HG03432 (cell line): ENCODE results near the gene TLE2.
"Not testable (repeated sequence)": the region's sequence is repeated elsewhere in the genome, so short reads cannot be mapped to it uniquely, and the experiment has no call there.

ENCODE experiments used
- ATAC-seq: cut with Tn5 transposase; IDR thresholded peaks from one replicate; pipeline ENCODE4 v1.9.1; 2021; ENCODE audit warnings: mild to moderate bottlenecking, moderate library complexity; ENCODE audit not compliant: unreplicated experiment

TLE2 gene

DNA sequence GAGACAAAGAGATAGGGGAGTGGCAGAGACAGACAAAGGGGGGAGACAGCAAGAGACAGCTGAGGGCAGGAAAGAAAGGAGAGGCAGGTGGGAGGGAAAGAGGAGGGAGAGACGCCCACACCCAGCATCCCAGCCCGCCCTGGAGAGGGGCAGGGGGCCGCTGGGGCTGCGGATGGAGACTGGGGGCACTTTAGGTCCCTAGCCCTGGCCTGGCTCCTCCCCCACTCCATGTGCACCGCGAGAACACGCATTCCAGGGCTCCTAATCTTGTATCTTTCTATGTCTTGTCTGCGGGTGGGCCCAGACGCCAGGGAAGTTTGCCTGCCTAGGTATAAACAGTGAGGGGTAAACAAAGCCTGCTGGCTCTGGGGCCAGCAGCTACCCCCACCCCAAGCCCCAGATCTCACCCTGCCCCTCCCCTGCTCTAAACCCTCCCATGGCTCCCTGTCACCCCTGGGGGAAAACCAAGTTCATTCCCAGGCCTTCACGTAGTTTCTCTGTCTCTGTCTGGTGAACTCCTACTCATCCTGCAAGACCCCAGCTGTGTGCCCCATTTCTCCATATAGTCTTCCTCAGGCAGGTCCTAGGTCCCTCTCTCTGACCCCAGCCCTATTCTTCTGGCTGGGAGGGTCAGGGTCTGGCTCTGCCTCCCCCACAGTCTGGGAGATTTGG lies 27.5 kb upstream of the TLE2 start:
- no peak for ATAC-seq

DNA sequence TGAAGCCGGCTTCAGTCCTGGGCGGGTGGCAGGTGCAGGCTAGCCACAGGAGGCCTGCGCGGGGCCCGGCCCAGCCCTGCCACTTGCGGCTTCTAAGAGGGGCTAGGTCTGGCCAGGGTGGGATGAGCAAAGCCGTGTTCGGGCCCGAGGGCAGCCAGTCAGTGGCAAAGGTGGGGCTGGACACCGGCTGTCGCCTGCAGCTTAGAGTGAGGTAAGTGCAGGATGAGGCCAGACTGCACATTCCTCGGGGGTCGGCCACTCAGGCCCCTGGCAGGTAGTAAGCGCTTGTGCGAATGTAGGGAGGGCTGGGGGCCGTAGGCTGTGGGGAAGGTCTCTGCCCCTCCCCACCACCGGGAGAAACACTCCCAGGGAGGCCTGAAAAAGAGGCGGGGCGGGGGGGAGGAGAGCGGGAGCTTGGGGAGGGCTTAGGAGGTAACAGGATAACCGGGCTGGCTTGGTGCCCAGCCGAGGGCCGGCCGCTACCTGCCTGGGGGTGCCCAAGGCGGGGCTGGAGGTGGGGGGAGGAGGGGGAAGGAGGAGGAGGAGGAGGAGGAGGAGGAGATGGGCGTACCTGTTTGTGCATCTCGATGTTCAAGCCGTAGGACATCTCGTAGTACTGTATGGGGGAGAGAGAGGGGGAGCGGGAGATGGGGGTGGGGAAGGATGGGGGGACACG lies 26.8 kb upstream of the TLE2 start:
- ATAC-seq, result no peak

DNA sequence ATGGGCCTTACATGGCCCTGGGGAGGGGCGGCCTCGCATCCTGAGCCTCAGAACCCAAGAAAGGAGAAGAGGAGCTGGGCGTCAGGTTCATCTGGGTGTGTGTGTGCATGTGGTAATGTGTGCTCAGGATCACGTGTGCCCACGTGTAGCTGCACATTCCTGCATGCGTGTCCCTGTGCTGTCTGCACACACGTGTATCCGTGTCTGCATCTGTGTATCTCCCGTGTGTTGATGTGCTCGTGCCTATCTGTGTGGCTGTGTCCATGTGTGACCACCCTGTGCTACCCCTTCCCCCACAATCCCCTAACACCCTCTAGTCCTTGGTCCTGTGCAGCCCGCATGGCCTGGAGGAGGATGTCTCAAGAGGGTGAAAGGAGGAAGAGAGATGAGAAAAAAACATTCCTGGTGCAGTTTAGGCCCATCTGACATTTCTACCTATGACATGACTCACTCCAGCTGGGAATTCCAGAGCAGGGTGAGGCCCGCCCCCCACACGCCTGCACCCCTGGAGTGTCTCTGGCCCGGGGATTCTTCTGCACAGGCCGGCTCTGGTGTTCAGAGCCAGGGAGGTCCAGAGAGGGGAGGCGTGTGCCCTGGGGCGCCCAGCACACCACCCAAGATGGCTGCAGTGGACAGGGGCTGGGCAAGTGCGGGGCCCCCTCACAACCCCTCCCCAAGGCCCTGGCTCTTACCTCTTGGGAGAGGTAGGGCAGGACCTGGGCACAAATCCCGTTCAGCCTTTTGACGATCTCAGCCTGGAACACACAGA lies 26.1 kb upstream of the TLE2 start:
- ATAC-seq, result no peak

DNA sequence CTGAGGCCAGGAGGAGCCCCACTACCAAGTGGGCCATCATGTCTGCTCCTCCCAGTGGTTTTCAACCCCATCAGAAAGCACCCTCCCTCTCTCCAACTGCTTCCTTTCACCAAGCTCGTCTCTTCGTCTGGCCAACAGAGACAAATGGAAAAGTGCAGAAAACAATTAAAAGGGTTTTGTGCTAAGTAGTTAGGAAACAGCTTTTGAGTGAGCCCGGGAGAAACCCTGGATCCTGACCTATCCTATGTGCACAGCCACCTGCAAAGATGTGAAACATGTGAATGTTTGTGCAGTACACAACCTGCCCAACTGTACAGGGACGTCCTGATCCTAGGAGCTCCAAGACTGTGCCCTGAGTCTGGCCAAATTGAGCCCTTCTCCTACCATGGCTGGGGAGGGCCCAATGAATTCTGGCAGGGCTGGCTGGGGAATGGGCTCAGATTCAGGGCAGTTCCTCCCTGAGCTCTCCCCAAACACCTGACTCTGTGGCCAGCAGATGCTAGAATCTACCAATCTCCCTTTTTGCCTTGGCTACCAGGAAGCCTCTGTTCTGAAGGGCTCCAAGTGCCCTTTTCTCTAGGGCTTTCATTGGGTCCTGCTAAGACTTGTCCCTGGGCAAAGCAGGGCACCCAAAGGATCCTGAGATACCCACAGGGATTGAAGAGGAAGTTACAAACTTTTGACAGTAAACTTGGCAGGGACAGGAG lies 25.3 kb upstream of the TLE2 start:
- ATAC-seq, result no peak

DNA sequence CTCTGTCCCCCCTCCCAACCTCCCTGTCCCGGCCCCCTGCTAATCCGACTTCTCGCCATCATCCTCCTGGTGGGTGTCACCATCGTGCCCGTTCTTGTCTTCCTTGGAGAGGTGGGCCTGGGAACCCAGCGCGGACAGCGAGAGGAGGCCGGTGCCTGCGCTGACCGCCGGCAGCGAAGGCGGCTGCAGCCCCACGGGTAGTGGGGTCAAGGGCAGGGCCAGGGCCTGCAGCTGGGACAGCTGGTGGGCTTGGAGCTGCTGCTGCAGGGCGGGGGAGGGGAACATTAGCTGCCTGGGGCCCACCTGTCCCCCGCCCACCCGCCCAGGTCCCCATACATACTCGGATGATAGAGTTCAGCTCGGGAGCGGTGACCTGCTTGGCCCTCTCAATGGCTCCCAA lies 24.7 kb upstream of the TLE2 start:
- no peak for ATAC-seq

DNA sequence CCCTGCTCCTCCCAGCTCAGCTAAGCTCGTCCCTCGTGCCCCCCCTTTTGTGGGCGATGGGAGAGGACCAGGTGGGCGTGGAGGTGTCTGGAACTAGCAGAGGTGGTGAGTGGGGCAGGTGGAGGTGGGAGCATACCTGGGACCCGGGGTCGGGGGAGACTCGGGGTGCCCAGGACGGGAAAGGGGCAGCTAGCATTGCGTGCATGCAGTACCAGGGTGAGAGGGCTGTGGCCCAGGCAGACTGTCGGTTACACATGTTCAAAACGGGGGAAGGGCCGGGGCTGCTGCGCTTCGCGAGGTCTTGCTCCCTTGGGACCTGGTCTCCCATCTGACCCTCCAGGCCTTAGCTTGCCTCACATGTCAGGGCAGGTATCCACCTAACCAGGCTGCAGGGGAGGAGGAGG lies 24.1 kb upstream of the TLE2 start:
- no peak for ATAC-seq

DNA sequence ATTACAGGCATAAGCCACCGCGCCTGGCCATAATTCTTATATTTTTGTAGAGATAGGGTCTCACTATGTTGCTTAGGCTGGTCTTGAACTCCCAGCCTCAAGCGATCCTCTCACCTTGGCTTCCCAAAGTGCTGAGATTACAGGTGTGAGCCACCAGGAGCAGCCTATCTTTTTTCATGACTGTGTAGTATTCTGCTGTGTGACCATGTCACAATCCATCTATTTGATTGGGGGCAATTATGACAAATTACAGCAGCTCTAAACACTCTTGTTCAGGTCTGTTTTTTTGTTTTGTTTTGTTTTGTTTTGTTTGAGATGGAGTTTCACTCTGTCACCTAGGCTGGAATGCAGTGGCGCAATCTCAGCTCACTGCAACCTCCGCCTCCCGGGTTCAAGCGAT lies 20.9 kb upstream of the TLE2 start:
- ATAC-seq, result not testable (repeated sequence)

DNA sequence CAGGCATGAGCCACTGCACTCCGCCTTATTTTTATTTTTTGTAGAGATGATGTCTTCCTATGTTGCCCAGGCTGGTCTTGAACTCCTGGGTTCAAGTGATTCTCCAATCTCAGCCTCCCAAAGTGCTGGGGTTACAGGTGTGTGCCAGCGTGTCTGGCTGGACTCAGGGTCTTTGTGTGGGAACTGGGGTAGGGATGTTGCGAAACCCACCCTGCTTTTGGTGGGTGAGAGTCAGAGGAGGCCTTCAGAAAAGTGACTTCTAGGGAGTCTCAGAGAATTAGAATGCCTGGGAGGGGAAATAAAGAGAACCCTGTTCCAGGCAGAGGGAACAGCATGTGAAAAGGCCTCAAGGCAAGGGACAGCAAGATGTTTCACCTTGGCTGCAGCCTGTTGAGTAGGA lies 20.0 kb upstream of the TLE2 start:
- ATAC-seq, result no peak

DNA sequence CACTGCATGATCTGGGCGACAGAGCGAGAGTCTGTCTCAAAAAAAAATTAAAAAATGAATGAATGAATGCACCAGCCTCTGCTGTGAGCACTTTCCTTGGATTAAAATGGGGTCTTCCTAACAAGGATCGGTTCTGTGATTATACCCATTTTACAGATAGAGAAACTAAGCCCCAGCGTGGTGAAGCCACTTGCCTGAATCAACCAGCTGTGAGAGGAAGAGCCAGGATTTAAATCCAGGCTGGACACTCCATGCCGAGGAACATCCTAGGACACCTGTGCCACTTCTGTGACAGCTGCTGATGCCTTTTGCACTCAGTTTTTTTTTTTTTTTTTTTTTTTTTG lies 19.1 kb upstream of the TLE2 start:
- ATAC-seq, result no peak

DNA sequence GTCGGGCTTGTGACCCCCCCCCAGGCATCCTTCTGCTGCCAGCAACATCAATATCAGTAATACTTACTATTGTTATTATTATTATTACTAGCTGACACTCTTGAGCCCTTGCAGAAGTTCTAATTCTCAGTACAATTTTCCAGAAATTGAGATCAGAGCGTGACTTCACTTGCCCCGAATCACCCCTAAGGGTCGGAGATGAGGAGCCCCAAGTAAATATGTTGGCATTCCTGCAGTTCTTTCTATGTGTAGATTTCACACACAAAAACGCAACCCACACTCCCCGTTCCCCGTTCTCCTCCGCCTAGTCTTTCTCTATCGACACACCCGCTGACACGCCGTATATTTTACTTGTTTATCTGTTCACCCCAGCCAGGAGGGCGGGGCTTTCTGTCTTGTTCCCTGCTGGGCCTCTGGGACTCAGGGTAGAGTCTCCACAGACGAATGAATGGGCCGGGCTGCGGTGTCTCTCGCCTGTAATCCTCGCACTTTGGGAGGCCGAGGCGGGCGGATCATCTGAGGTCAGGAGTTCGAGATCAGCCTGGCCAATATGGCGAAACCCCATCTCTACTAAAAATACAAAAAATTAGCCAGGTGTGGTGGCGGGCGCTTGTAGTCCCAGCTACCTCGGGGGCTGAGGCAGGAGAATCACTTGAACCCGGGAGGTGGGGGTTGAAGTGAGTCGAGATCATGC lies 18.6 kb upstream of the TLE2 start:
- ATAC-seq, result no peak

DNA sequence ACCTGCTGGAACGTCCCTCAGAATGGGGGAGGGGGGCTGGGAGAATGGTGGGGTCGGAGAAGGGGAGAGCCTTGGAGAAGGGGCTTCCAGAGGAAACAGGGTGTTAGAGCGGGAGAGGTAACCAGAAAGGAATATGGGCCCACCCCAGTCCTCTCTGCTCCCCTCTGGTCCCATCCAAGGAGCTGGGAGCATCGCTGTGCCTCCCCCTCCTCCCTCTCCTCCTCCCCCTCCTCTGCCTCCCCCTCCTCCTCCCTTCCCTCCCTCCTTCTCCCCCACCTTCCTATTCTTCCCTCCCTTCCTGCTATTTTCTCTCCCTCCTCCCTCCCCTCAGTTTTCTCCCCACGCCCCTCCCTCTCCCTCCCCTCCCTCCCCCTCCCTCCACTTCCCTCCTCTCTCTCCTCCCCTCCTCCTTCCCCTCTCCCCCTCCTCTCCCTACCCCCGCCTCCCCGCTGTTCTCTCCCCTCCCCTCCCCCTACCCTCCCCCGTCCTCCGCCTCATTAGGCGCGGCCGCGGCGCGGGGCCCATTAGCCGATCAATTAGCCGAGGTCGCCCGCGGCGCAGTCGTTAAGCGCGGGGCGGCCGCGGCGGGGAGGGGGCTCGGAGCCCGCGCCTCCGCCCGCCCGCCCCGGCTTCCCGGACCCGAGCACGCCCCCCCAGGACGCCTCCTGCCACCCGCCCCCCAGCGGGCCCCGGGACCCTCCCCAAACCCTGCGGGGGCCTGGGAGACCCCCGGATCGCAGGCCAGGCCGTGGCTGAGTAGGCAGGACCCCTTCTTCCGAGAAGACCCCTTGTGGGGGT lies 17.8 kb upstream of the TLE2 start:
- ATAC-seq, result no peak

DNA sequence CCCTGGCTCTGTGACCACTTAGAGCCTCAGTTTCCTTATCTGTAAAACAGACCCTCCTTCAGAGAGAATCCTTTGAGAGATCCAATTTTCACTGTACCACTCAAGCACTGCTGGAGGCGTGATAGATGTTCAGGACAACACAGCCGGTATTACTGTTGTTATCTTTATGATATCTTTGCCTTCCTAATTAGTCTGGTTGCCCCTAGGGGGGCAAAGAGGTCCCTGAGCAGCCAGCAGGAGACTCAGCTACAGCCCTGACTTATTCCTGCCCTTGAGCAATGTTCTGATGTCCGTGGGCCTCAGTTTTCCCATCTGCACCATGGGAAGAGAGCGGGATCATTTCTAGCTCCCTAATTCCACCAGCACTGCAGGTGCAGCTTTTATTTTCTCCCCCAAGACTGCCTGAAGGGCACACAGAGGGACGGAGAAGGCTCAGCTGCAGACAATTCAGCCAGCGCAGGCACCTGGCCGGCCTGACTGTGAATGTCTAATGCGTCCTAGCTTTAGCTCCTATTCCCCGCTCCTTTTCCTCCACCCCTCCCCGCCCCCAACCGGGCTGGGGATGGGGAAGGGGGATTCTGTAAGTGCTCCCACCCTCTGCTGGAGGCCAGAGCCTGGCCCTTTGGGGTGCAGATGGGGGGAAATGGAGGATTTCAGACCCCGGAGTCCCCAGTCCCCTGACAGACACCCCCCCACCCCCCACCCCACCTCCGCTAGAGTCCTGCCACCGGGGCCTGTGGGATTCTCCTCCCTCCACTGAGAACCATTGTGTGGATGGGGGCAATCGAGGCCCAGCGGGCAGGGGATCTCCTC lies 17.0 kb upstream of the TLE2 start:
- no peak for ATAC-seq

DNA sequence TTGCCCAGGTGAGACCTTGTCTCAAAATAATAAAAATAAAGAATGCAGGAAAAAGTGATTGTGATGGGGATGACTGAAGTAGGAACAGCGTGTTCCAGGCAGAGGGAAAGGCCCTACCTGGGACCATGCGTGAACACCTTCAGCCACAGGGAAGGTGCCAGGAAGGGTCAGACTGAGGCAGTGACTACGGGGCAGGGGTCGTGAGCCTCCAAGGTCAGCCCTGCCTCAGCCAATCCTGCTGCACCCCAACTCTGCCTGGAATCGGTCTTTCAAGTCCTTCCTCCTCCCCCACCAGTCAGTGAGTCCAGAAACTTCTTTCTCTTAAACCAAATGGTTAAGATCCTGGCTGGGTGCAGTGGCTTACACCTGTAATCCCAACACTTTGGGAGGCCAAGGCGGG lies 16.1 kb upstream of the TLE2 start:
- ATAC-seq, result no peak

DNA sequence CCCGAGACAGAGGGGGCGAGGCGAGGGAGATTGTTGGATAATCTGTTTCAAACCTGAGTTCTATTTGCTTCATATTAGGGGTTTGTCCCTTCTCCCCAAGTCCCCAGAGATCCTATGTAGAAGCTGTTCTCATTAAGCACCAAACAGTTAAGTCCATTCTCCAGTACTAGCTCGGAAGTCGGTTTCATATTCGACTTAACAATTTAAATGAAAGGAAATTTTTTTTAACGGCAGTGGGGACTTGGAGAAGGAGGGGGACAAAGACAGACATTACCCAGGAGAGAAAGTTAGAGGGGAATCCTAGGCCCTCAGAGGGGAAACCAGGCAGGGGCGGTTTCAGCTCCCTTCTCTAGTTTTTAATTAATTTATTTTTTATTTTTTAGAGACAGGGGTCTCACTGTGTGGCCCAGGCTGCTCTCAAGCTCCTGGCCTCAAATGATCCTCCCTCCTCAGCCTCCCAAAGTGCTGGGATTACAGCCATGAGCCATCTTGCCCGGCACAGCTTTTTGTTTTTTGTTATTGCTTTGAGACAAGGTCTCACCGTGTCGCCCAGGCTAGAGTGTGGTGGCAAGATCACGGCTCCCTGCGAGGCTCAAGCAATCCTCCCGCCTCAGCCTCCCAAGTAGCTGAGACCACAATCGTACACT lies 13.7 kb upstream of the TLE2 start:
- no peak for ATAC-seq

DNA sequence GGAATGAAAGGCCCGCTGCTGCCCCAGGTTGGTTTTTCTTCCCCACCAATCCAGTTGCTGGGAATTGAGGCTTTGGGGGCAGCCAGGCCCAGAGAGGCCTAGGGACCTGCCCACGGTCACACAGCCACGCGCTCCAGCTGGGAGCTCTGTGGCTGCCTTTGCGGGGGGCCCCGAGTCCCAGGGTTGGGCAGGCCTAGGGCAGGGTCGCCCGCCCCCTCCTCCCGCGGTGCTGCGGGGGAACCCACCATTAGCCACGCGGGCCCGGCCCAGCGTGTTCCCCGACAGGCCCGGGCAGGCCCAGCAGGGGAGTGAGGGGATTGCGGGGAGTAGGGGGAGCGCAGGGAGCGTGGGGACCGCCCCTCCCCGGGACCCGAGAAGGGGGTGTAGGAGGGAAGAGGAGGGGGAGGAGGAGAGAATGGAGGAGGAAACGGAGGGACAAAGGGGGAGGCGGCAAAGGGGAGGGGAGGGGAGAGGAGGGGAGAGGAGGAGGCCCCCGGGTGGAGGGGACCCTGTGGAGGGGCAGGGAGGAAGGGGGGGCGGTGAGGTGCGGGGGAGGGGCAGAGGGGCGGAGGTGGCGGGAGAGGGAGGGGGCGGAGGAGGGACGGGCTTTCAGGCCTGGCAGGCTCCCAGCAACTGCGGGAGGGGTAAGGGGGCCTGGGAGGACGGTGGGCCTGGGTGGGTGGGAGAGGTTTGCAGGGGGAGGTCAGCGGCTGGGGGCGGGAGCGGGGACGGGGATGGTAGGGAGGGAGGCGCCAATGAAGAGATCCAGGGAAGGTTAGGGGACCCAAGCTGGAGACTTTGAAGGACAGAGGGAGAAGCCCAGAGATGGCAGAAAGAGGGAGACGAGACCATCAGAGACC lies 12.9 kb upstream of the TLE2 start:
- ATAC-seq, result no peak

DNA sequence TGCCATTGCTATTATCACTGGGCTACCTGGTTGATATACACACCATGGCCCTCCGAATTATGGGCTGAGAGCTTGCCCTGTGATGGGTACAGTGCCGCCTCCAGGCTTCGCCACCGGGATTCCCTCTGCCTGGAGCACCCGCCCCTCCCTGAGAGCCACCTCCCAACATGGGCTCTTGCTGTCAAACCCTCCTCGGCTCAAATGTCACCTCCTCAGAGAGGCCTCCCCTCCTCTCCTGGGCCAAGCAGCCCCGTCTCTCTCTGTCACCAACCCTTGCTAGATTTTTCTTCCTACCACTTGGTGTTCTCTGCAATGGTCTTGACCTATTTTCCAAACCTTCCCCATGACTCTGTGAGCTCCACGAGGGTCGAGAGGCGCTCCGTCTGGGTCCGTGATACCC lies 12.2 kb upstream of the TLE2 start:
- no peak for ATAC-seq

DNA sequence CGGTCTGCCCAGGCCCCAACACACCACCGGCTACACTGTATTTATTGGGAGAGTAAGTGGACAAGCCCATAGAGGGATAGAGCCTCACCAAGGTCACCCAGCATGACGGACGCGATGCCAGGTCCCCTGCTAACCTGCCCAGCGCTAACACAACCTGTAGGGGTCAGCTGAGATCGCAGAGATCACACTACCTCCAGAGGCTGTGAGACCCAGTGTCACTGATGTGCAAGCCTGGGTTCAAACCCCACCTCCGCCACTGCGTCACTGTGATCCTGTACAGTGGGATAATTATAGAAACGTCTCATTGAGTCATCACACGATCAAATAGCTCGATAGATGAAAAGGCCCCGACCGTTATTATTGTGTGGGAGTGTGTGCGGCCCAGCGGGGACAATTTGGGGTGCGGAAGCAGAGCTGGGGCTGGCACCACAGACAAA lies 10.6 kb upstream of the TLE2 start:
- no peak for ATAC-seq

DNA sequence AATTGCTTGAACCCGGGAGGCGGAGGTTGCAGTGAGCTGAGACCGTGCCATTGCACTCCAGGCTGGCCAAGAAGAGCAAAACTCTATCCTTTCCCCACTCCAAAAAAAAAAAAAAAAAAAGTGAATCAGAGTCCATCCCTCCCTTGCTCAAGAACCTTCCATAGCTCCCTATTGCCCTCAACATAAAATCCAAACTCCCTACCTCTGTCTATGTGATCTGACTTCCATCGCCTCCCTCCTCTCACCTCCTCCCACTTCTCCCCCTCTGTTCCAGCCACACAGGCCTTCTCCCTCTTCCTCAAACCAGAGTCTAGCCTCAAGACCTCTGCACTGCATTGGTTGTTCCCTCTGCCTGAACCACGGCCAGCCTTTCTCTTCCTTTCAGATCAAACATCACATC lies 10.0 kb upstream of the TLE2 start:
- no peak for ATAC-seq
